Measurements from ENCODE around the gene FAM227B. TPM values are rescaled to one million over a fixed set of nuclear protein-coding genes. Genes with fewer than 3 reads are reported as not detected.

FAM227B gene
- total RNA-seq, 1 experiment from 2014 or later, result 3.3 TPM

- Histone ChIP-seq H3K4me2 (no peak overlapping the region), H3K4me1 (replicated peaks; ENCODE audit: insufficient read depth) (no peaks in the 10 kb centered on the region), H2AFZ (no peak overlapping the region), H3F3A (ENCODE audit: insufficient read depth, low read depth) (no peaks in the 10 kb centered on the region), H3K4me3 (no peak overlapping the region), H3K36me3 (ENCODE audit: low read depth) (no peaks in the 10 kb centered on the region), H3K9me3 (ENCODE audit: insufficient read depth, low read depth) (no peaks in the 10 kb centered on the region), H4K20me1 (ENCODE audit: insufficient read depth) (no peaks in the 10 kb centered on the region), H3K27ac (no peak overlapping the region), H3K9me2 (ENCODE audit: insufficient read depth) (no peaks in the 10 kb centered on the region), H3K27me3 (ENCODE audit: insufficient read depth, low read depth) (no peaks in the 10 kb centered on the region), H3K79me2 (ENCODE audit: low read depth) (no peaks in the 10 kb centered on the region)
- no TSS peak for BruUV-seq (replicated peaks)
- no peak for DNase-seq
- intact Hi-C loops (cut with micrococcal nuclease; ENCODE audit: unreplicated experiment), result no loop called here
- POLR2A ChIA-PET (ENCODE audit: unreplicated experiment), result no interaction called here
- no peak for TF ChIP-seq EZH2 (IDR thresholded peaks at IDR 0.05; ENCODE audit: low read depth)
- no peak for TF ChIP-seq CTCF (conservative IDR thresholded peaks at IDR 0.05)
- CTCF ChIA-PET, result no interaction called here
Observed at GRCh38 chr15:49315391-49315823, 305.2 kb downstream of the FAM227B start.

GRCh38 chr15:49314716-49315115 lies 305.9 kb downstream of the FAM227B start:
- Histone ChIP-seq H3K4me1 (replicated peaks; ENCODE audit: insufficient read depth) (no peaks in the 10 kb centered on the region), H3K79me2 (ENCODE audit: low read depth) (no peaks in the 10 kb centered on the region), H3F3A (ENCODE audit: insufficient read depth, low read depth) (no peaks in the 10 kb centered on the region), H3K36me3 (ENCODE audit: low read depth) (no peaks in the 10 kb centered on the region), H4K20me1 (ENCODE audit: insufficient read depth) (no peaks in the 10 kb centered on the region), H3K4me3 (no peak overlapping the region), H3K27me3 (ENCODE audit: insufficient read depth, low read depth) (no peaks in the 10 kb centered on the region), H3K9me3 (ENCODE audit: insufficient read depth, low read depth) (no peaks in the 10 kb centered on the region), H3K4me2 (no peak overlapping the region), H2AFZ (no peak overlapping the region), H3K27ac (no peak overlapping the region), H3K9me2 (ENCODE audit: insufficient read depth) (no peaks in the 10 kb centered on the region)
- ChIA-PET CTCF (no interaction called here), POLR2A (ENCODE audit: unreplicated experiment) (no interaction called here)
- no peak for TF ChIP-seq EZH2 (IDR thresholded peaks at IDR 0.05; ENCODE audit: low read depth)
- no peak for TF ChIP-seq CTCF (conservative IDR thresholded peaks at IDR 0.05)
- no TSS peak for BruUV-seq (replicated peaks)
- intact Hi-C loops (cut with micrococcal nuclease; ENCODE audit: unreplicated experiment), result no loop called here
- DNase-seq, result no peak

- Histone ChIP-seq H3K4me3 (no peak overlapping the region), H3K27ac (no peak overlapping the region), H3K27me3 (ENCODE audit: insufficient read depth, low read depth) (no peaks in the 10 kb centered on the region), H3K9me3 (ENCODE audit: insufficient read depth, low read depth) (no peaks in the 10 kb centered on the region), H3F3A (ENCODE audit: insufficient read depth, low read depth) (no peaks in the 10 kb centered on the region), H3K9me2 (ENCODE audit: insufficient read depth) (no peaks in the 10 kb centered on the region), H2AFZ (no peak overlapping the region), H3K4me1 (replicated peaks; ENCODE audit: insufficient read depth) (no peaks in the 10 kb centered on the region), H3K36me3 (ENCODE audit: low read depth) (no peaks in the 10 kb centered on the region), H3K79me2 (ENCODE audit: low read depth) (no peaks in the 10 kb centered on the region), H4K20me1 (ENCODE audit: insufficient read depth) (no peaks in the 10 kb centered on the region), H3K4me2 (no peak overlapping the region)
- intact Hi-C loops (cut with micrococcal nuclease; ENCODE audit: unreplicated experiment), result no loop called here
- no TSS peak for BruUV-seq (replicated peaks)
- TF ChIP-seq CTCF (conservative IDR thresholded peaks at IDR 0.05), result no peak
- no peak for TF ChIP-seq EZH2 (IDR thresholded peaks at IDR 0.05; ENCODE audit: low read depth)
- DNase-seq, result no peak
- CTCF ChIA-PET, result no interaction called here
- POLR2A ChIA-PET (ENCODE audit: unreplicated experiment), result no interaction called here
Observed at GRCh38 chr15:49313650-49314049, 307.0 kb downstream of the FAM227B start.

Measured in PC-9 (cell line).